Adrenal gland (tissue), 12 donors: ENCODE results near the gene FNDC3B. TPM values are rescaled to one million over a fixed set of nuclear protein-coding genes. Genes with fewer than 3 reads are reported as not detected.

Source experiments
- DNase-seq, 7 donors: peaks; one replicate each; pipeline ENCODE4 v3.0.0-alpha.2; 2019 to 2020
- H3K27ac ChIP-seq, 5 donors: fragments of 200-600 bp; sonication (generic) in 4 of 5; 1 replicate in 3 of 5; 2 replicates in 2 of 5; pipeline versions ENCODE4 v1.5.1 to v1.8.0; 2016 to 2020; ENCODE audit warnings: mild to moderate bottlenecking in 1 of 5
- H3K27me3 ChIP-seq: fragments of 200-600 bp; 2 replicates; pipeline ENCODE4 v1.8.0; 2021
- H3K36me3 ChIP-seq, 2 donors: fragments of 200-600 bp; replicated peaks in 1 of 2; 1 replicate in 1 of 2; 2 replicates in 1 of 2; pipeline versions ENCODE4 v1.5.1 to v1.8.0; 2018 to 2022
- H3K4me1 ChIP-seq, 2 donors: fragments of 200-600 bp; replicated peaks in 1 of 2; 1 replicate in 1 of 2; 2 replicates in 1 of 2; pipeline versions ENCODE4 v1.5.1 to v1.8.0; 2018 to 2021
- H3K4me3 ChIP-seq, 4 donors: fragments of 200-600 bp; sonication (generic) in 3 of 4; one replicate each; pipeline ENCODE4 v1.5.1; 2016 to 2018
- H3K9me3 ChIP-seq, 3 donors: fragments of 200-600 bp; sonication (generic) in 1 of 3; replicated peaks in 1 of 3; 1 replicate in 2 of 3; 2 replicates in 1 of 3; pipeline versions ENCODE4 v1.5.1 to v1.8.0; 2016 to 2021
- CTCF ChIP-seq, 6 experiments: fragments of 450-650 bp in 4 of 6; fragments of 200-600 bp in 2 of 6; sonication (generic) in 1 of 6; IDR thresholded peaks; 1 replicate in 5 of 6; 2 replicates in 1 of 6; pipeline versions ENCODE4 v1.5.1 to v1.8.0; 2016 to 2021; ENCODE audit warnings: antibody characterized with exemption in 6 of 6, mild to moderate bottlenecking in 2 of 6, moderate library complexity in 1 of 6
- POLR2A ChIP-seq, 2 donors: fragments of 450-650 bp; IDR thresholded peaks; one replicate each; pipeline ENCODE4 v1.6.1; 2017; ENCODE audit warnings: antibody characterized with exemption in 2 of 2, mild to moderate bottlenecking in 2 of 2, moderate library complexity in 1 of 2
- WGBS, 4 donors: extraction: QIAGEN DNeasy Blood & Tissue Kit in 2 of 4; methylation state at CpG; one replicate each; pipeline versions ENCODE4 v1.1.5 to v1.1.7; 2013 to 2017; 5-methylcytosine and 5-hydroxymethylcytosine counted together
- intact Hi-C, 2 donors: fragments of 100-400 bp; cut with DNase I; formaldehyde crosslinking; loops; one replicate each; pipeline versions ENCODE4 v1.14.1 to v1.15.0; 2022 to 2023
- polyA plus RNA-seq, 3 donors: library from polyadenylated mRNA; stranded (reverse); fragments of 200-250 nt in 2 of 3; fragments of 350-450 nt in 1 of 3; fragmentation: Illumina TruSeq in 1 of 3; extraction: RNeasy Lipid Tissue Mini Kit (QIAGEN cat#74804) in 1 of 3; gene quantifications; one replicate each; pipeline ENCODE4 v1.2.3, GENCODE V29; 2013 to 2014
- total RNA-seq, 9 donors: library from RNA; depleted of rRNA in 4 of 9; stranded (reverse); fragments of >200 nt in 4 of 9; fragments of 120-200 nt in 1 of 9; fragmentation: NEBNext Ultra II Directional in 1 of 9; extraction: Animal tissue kit (Norgen Biotek cat#: 25700) in 1 of 9; gene quantifications; one replicate each; pipeline versions ENCODE4 v1.1.0 to v1.2.4, GENCODE V29; 2013 to 2023
- donor health status: healthy with polysubstance abuse.
- donor health status: Bipolar disorder and iron deficiency.
- donor health status: DM: yes; HTN: yes; CAD: no.
- donor health status: DM: no; HTN: no; CAD: no.
- donor health status: DM: no; HTN: no; CAD: no.
- donor health status: DM: yes; HTN: yes; CAD: no.

The FNDC3B gene
- total and polyA plus RNA-seq, 12 donors, result 9.9 to 228 (median 105) TPM

GRCh38 chr3:172094621-172095557 lies 55.5 kb downstream of the FNDC3B start:
- Histone ChIP-seq H3K4me3 (no peak overlapping the region), H3K27ac (peak overlapping the region in 2 of 5 donors; percentile 41 to 48), H3K9me3 (no peaks in the 10 kb centered on the region), H3K27me3 (no peaks in the 10 kb centered on the region), H3K36me3 (no peaks in the 10 kb centered on the region), H3K4me1 (peaks cover 6 to 61% of the 10 kb centered on the region in 2 donors)
- TF ChIP-seq POLR2A (IDR thresholded peaks at IDR 0.05) (no peak), CTCF (IDR thresholded peaks at IDR 0.05) (no peak)
- 89 to 93% (median 90%) methylated on average over 7 of the region's 7 CpGs for WGBS, 4 donors
- no peak for DNase-seq
- intact Hi-C loops, result no loop called here

GRCh38 chr3:172096881-172097420 lies 57.6 kb downstream of the FNDC3B start:
- WGBS, 4 donors, result 66 to 71% (median 70%) methylated on average over 3 of the region's 3 CpGs
- Histone ChIP-seq H3K4me3 (no peak overlapping the region), H3K27ac (no peak overlapping the region), H3K27me3 (no peaks in the 10 kb centered on the region), H3K4me1 (peaks cover 6 to 54% of the 10 kb centered on the region in 2 donors), H3K36me3 (no peaks in the 10 kb centered on the region), H3K9me3 (no peaks in the 10 kb centered on the region)
- intact Hi-C loops, result no loop called here
- no peak for DNase-seq
- TF ChIP-seq POLR2A (IDR thresholded peaks at IDR 0.05) (no peak), CTCF (IDR thresholded peaks at IDR 0.05) (no peak)

GRCh38 chr3:172097585-172097984 lies 58.2 kb downstream of the FNDC3B start:
- intact Hi-C loops, result no loop called here
- Histone ChIP-seq H3K4me3 (no peak overlapping the region), H3K36me3 (no peaks in the 10 kb centered on the region), H3K4me1 (peaks cover 6 to 60% of the 10 kb centered on the region in 2 donors), H3K9me3 (no peaks in the 10 kb centered on the region), H3K27me3 (no peaks in the 10 kb centered on the region), H3K27ac (no peak overlapping the region)
- DNase-seq, result no peak
- 88 to 97% (median 91%) methylated on average over 1 of the region's 1 CpG for WGBS, 4 donors
- TF ChIP-seq CTCF (IDR thresholded peaks at IDR 0.05) (no peak), POLR2A (IDR thresholded peaks at IDR 0.05) (no peak)

GRCh38 chr3:172098698-172099494 lies 59.5 kb downstream of the FNDC3B start:
- intact Hi-C loops, result no loop called here
- peaks cover 6 to 72% of the 10 kb centered on the region in 2 donors for H3K4me1 ChIP-seq
- no peak overlapping the region for H3K27ac ChIP-seq

More at GRCh38 chr3:172098698-172099494, 59.5 kb downstream of the FNDC3B start:
- no peaks in the 10 kb centered on the region for H3K36me3 ChIP-seq
- H3K27me3 ChIP-seq, result no peaks in the 10 kb centered on the region
- DNase-seq, result no peak
- no peak for TF ChIP-seq POLR2A (IDR thresholded peaks at IDR 0.05)
- TF ChIP-seq CTCF (IDR thresholded peaks at IDR 0.05), result no peak
- H3K4me3 ChIP-seq, result no peak overlapping the region
- WGBS, 4 donors, result 77 to 83% (median 80%) methylated on average over 9 of the region's 9 CpGs
- H3K9me3 ChIP-seq, result no peaks in the 10 kb centered on the region
